NCI-H1105 treated with DMSO at 0.1 percent for 48 hours (cell line): ENCODE results near the gene CACNB2.

Experiments used
- DNase-seq: peaks from one replicate; lab custom pipeline; 2025; lab: John Stamatoyannopoulos, UW

The CACNB2 gene

DNA sequence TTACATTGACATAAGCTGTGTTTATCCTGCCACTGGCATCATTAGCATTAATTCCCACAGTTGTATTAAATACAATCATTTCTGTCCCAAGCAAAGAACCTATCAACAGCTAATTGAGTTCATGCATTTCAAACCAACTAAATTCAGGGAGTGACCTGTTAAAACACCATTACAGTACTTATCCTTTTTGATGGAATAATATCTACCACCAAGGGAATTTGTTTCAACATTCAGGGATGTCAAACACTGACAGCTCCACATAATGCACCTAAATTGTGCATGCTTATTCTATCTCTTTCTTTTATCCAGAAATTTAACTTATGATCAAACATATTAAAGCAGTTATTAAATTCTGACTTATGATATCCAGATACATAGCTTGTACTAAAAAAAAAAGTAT, 374.3 kb downstream of the CACNB2 start:
- DNase-seq: no peak

GRCh38 chr10:18516851-18517250, 376.6 kb downstream of the CACNB2 start:
- DNase-seq: no peak

DNA sequence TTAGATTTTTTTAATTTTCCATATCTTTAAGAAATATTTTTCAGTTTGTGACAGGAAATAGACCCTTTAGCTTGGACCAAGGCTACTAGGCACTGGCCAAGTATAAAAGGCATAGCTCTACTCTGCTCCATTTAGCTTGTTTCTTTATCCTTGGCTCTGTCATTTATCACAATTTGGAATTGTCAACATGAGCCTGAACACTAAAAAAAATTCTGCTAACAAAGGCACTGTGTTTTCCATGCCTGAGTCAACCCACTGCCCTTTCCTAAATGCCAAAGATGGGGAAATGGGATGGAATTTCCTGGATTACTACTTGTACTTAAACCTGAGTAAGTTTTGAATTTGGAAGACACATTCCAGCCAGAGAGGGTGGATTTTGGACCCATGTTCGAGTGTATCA, 382.8 kb downstream of the CACNB2 start:
- no peak for DNase-seq

- DNase-seq: no peak
Measured at GRCh38 chr10:18523858-18524257, 383.6 kb downstream of the CACNB2 start.

GRCh38 chr10:18527687-18528086, 387.5 kb downstream of the CACNB2 start:
- no peak for DNase-seq

DNA sequence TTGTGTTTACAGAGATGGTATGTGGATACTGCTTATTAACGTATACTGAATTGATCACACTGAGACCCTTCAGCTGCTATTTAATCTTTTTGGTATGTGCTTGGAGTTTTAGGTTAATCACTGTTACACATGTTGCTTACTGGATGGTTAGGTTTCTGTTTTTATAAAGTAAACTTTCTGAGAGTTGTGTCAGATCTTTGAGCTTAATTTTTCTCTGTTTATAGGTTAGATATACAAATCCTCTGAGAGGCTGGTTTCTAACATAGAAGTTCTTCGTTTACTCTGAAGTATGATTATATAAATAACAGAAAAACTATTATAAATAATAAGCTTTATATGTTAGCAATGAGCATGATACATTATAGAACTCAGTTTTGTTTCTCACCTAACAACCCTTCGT, 388.1 kb downstream of the CACNB2 start:
- no peak for DNase-seq

- DNase-seq: no peak
Measured at GRCh38 chr10:18532881-18533535, 392.8 kb downstream of the CACNB2 start.

GRCh38 chr10:18533896-18534295, 393.7 kb downstream of the CACNB2 start:
- no peak for DNase-seq

- no peak for DNase-seq
Measured at GRCh38 chr10:18539335-18539734, 399.1 kb downstream of the CACNB2 start.

DNA sequence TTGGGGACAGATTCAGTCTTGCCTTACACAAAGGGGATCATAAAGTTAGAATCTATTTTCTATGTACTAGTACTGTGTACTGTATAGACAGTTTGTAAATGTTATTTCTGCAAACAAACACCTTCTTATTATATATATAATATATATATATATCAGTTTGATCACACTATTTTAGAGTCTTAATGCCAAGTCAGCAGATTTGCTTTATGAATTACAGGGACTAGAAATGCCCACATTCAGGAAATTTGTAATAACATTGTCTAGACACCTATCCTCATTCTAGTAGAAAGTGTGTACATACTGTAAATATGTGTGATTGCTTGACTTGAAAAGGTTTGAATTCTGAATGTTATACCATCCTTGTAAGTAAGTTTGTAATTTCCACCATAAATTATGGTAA, 400.0 kb downstream of the CACNB2 start:
- DNase-seq: no peak

GRCh38 chr10:18542832-18543231, 402.6 kb downstream of the CACNB2 start:
- no peak for DNase-seq

DNA sequence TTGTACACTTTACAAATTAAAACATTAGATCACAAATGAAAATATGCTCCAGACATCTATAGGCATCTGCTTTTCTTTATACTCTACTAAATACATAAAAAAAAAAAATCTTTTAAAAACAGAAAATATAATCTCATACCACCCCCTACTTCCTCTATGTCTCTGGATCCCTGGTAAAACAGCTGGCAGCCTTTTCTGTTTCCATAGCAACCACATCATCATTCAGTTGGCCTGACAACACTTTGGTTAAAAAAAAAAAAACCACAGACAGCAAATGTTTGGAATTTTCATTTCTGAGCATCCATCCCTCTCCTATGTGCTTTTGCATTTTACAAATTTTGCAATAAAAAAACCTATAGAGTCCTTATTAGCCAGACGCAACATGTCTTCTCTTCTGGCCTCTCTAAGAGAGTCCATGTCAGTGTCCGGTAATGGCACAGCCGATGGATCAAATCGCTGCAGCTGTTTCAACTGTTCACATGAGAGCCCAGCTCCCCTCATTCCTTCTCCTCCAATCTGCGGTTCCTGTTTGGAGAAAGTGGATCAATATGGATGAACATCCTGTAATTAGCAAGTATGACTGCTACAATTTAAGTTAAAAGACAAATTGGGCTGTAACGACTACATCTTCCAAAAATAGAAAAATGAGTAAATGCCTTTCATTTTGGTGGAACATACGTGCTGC, 405.5 kb downstream of the CACNB2 start:
- no peak for DNase-seq

- DNase-seq: no peak
Measured at GRCh38 chr10:18549105-18549504, 408.9 kb downstream of the CACNB2 start.

- no peak for DNase-seq
Measured at GRCh38 chr10:18551473-18551872, 411.2 kb downstream of the CACNB2 start.

DNA sequence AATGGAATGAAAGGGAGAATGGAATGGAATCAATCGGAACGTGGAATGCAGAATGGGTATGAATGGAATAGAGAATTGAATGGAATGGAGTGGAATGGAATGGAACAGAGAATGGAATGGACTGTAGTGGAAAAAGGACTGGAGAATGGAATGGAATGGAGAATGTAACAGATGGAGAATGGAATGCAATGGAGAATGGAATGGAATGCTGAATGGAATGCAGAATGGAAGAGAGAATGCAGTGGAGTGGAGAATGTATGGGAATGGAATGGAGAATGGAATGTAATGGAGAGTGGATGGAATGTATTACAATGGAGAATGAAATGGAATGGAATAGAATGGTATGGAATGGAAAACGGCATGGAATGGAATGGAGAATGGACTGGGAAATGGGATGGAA, 414.3 kb downstream of the CACNB2 start:
- no peak for DNase-seq

DNA sequence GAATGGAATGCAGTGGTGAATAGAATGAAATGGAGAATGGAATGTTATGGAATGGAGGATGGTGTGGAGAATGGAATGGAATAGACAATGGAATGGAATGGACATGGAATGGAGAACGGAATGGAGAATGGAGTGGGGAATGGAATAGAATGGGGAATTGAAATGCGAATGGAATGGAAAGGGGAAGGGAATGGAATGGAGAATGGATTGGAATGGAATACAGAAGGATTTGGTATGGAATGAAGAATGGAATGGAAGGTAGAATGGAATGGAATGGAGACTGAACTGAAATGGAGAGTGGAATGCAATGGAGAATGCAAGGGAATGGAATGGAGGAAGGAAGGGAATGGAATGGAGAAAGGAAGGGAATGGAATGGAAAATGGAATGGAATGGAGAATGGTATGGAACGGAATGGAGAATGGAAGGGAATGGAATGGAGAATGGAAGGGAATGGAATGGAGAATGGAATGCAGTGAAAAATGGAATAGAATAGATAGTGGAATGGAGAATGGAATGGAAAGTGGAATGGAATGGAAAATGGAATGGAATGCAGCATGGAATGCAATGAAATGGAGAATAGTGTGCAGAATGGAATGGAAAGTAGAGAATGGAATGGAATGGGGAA, 416.4 kb downstream of the CACNB2 start:
- no peak for DNase-seq

DNA sequence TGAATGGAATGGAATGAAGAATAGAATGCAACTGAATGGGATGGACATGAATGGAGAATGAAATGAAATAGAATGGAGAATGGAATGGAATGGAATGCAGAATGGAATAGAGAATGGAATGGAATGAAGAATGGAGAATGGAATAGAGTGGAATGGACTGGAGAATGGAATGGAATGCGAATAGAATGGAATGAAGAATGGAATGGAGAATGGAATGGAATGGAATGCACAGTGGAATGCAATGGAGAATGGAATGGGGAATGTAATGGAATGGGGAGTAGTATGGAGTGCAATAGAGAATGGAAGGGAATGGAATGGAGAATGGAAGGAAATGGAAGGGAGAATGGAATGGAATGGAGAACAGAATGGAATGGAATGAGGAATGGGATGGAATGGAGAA, 417.7 kb downstream of the CACNB2 start:
- no peak for DNase-seq

DNA sequence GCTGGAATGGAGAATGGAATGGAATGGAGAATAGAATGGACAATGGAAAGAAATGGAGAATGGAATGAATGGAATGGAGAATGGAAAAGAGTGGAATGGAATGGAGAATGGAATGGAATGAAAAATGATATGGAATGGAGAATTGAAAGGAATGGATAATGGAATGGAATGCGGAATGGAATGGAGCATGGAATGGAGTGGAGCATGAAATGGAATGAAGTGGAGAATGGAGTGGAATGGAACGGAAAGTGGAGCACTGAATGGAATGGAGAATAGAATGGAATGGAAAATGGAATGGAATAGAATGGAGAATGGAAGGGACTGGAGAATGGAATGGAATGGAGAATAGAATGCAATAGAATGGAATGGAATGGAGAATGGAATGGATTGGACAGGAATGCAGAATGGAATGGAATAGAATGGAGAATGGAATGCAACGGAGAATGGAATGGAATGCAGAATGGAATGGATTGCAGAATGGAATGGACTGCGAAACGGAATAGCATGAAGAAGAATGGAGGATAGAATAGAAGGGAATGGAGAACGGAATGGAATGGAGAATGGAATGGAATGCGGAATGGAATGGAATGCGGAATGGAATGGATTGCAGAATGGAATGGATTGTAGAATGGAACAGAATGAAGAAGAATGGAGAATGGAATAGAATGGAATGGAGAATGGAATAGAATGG, 421.8 kb downstream of the CACNB2 start:
- DNase-seq: no peak

GRCh38 chr10:18563003-18563726, 422.9 kb downstream of the CACNB2 start:
- no peak for DNase-seq

GRCh38 chr10:18565006-18565405, 424.8 kb downstream of the CACNB2 start:
- DNase-seq: no peak

GRCh38 chr10:18566177-18566576, 426.0 kb downstream of the CACNB2 start:
- DNase-seq: no peak

GRCh38 chr10:18567343-18567856, 427.2 kb downstream of the CACNB2 start:
- no peak for DNase-seq
